HFF-Myc (cell line): ENCODE results near the gene NQO1.

ENCODE experiments used
- DNase-seq: peaks from one replicate; pipeline ENCODE4 v3.0.0-alpha.2; 2011; ENCODE audit warnings: low read depth; ENCODE audit errors: extremely low read depth
- H3K4me3 ChIP-seq: replicated peaks from 2 replicates; pipeline ENCODE4 v1.5.1; 2011; ENCODE audit warnings: low read depth, mild to moderate bottlenecking, control low read depth, low read length
- CTCF ChIP-seq: IDR thresholded peaks from 2 replicates; pipeline ENCODE4 v1.5.1; 2012; ENCODE audit warnings: mild to moderate bottlenecking, low read depth, low read length, control low read depth; ENCODE audit errors: missing control alignments

The NQO1 gene

GRCh38 chr16:69754469-69755310 lies 28.3 kb upstream of the NQO1 start, which contains the start of gene NOB1:
Gene NOB1 (minus strand): TSS chr16:69754926. CDS start chr16:69754910, 16 bp downstream.
- H3K4me3 ChIP-seq, result peak within 1 kb of the TSS; percentile 99
- peak; percentile 91 for DNase-seq
- peak; percentile 99 for TF ChIP-seq CTCF

DNA sequence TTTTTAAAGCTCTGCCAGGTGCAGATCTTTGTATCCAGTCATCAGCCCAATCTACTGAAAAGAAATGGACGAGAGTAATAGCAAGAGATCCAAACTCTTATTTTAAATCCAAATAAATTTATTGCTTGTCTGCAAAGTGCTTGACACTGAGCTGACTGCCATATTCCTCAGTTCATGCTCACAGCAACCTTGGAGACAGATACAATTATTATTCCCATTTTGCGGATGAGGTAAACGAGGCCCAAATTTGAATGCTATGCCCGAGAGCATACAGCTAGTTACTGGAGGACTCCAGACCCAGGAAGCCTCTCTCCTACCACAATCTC lies 27.7 kb upstream of the NQO1 start:
- no peak for DNase-seq
- TF ChIP-seq CTCF, result no peak
- H3K4me3 ChIP-seq, result peak overlapping the region; percentile 99

- no peak for TF ChIP-seq CTCF
- DNase-seq, result no peak
- no peak overlapping the region for H3K4me3 ChIP-seq
These were observed 22.5 kb upstream of the NQO1 start for GRCh38 chr16:69748694-69749345.

DNA sequence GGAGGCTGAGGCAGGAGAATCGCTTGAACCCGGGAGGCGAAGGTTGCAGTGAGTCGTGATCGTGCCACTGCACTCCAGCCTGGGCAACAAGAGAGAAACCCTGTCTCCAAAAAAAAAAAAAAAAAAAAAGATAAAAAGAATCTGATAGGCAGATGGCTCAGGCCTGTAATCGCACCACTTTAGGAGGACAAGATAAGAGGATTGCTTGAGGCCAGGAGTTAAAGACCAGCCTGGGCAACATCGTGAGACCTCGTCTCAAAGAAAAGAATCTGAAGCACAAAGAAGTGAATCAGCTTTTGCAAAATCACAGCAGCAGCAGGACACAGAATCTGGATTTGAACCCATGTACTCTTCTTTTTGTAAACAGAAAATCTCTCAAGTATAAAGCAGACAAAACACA lies 20.8 kb upstream of the NQO1 start:
- DNase-seq, result no peak
- TF ChIP-seq CTCF, result no peak
- H3K4me3 ChIP-seq, result no peak overlapping the region

DNA sequence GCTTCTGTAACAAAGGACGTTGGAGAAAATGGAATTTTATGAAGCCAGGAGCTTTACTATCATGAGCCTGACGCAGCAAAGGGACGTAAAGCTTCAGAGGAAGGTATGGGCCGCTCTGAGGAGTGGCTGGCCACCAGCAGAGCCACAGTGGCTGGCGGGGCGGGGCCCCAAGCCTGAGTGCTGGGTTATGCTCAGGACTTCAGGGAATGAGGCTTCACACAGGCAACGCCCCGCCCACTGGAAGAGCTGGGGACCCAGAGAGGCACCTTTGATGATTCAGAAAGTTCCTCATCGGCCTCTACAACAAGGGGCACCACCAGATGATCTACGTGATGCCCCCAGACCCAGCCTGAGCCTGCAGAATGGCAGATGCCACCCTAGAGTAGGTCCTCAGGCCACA lies 19.6 kb upstream of the NQO1 start:
- no peak for DNase-seq
- TF ChIP-seq CTCF, result no peak
- H3K4me3 ChIP-seq, result no peak overlapping the region

GRCh38 chr16:69745232-69745612 lies 18.9 kb upstream of the NQO1 start:
- no peak for DNase-seq
- no peak for TF ChIP-seq CTCF
- no peak overlapping the region for H3K4me3 ChIP-seq
